HepG2 (cell line): Measurements from ENCODE around the gene XXYLT1. TPM values are rescaled to one million over a fixed set of nuclear protein-coding genes. Genes with fewer than 3 reads are reported as not detected.
A peak's percentile ranks its signal among the peaks of the same experiment; 100 is the strongest.

Source experiments
- BRD4 ChIP-seq: sonication (generic); formaldehyde crosslinking; IDR thresholded peaks from 2 replicates; pipeline ENCODE4 v1.4.0; 2020; ENCODE audit warnings: missing genetic modification reagents
- DMAP1 ChIP-seq: IDR thresholded peaks from 2 replicates; pipeline ENCODE4 v1.6.1; 2016
- HOMEZ ChIP-seq: IDR thresholded peaks from 2 replicates; pipeline ENCODE4 v1.6.1; 2016; ENCODE audit warnings: low read depth
- HOXA7 ChIP-seq: sonication (generic); formaldehyde crosslinking; IDR thresholded peaks from 2 replicates; pipeline ENCODE4 v1.8.1; 2022; ENCODE audit warnings: mild to moderate bottlenecking, missing genetic modification reagents, moderate library complexity
- IRF2 ChIP-seq: IDR thresholded peaks from 2 replicates; pipeline ENCODE4 v1.6.1; 2018; ENCODE audit warnings: missing genetic modification reagents, missing compliant biosample characterization
- JUND ChIP-seq: sonication (generic); formaldehyde crosslinking; IDR thresholded peaks from 2 replicates; pipeline ENCODE4 v1.8.0; 2022; ENCODE audit warnings: mild to moderate bottlenecking, missing genetic modification reagents
- NR2C2 ChIP-seq: sonication (generic); formaldehyde crosslinking; IDR thresholded peaks from 2 replicates; pipeline ENCODE4 v1.4.0; 2020; ENCODE audit warnings: missing genetic modification reagents, mild to moderate bottlenecking, moderate library complexity, borderline replicate concordance
- NR2F6 ChIP-seq, 2 experiments: IDR thresholded peaks; 2 replicates each; pipeline ENCODE4 v1.6.1; 2016; ENCODE audit warnings: antibody characterized with exemption in 1 of 2, mild to moderate bottlenecking in 1 of 2
- NRL ChIP-seq: sonication (generic); formaldehyde crosslinking; IDR thresholded peaks from 2 replicates; pipeline ENCODE4 v1.5.0; 2020; ENCODE audit warnings: missing genetic modification reagents, mild to moderate bottlenecking, moderate library complexity, borderline replicate concordance
- PRDM10 ChIP-seq: sonication (generic); formaldehyde crosslinking; IDR thresholded peaks from 2 replicates; pipeline ENCODE4 v1.4.0; 2020; ENCODE audit warnings: low read depth, missing genetic modification reagents
- REST ChIP-seq, 2 experiments: IDR thresholded peaks; 2 replicates each; pipeline ENCODE4 v1.6.1; 2011 to 2012; ENCODE audit warnings: low read length in 2 of 2, borderline replicate concordance in 1 of 2, low read depth in 1 of 2, mild to moderate bottlenecking in 1 of 2, moderate library complexity in 1 of 2
- RXRB ChIP-seq: IDR thresholded peaks from 2 replicates; pipeline ENCODE4 v1.6.1; 2016; ENCODE audit warnings: borderline replicate concordance, missing genetic modification reagents, missing compliant biosample characterization
- SIN3A ChIP-seq: IDR thresholded peaks from 2 replicates; pipeline ENCODE4 v1.6.1; 2011; ENCODE audit warnings: low read depth, mild to moderate bottlenecking, control low read depth, low read length, borderline replicate concordance
- SOX13 ChIP-seq, 3 experiments: fragments of 450-650 bp in 1 of 3; sonication (generic) in 1 of 3; formaldehyde crosslinking in 1 of 3; IDR thresholded peaks in 2 of 3; conservative IDR thresholded peaks in 1 of 3; 2 replicates each; pipeline versions ENCODE4 v1.5.0 to v1.6.1; 2016 to 2020; ENCODE audit warnings: antibody characterized with exemption in 1 of 3, mild to moderate bottlenecking in 1 of 3, missing compliant biosample characterization in 1 of 3, missing genetic modification reagents in 1 of 3, moderate library complexity in 1 of 3
- U2AF1 ChIP-seq: fragments of 200-400 bp; formaldehyde crosslinking; optimal IDR thresholded peaks from 2 replicates; pipeline ENCODE3; 2017; ENCODE audit warnings: mild to moderate bottlenecking, low read depth, low read length
- ZFAT ChIP-seq: sonication (generic); formaldehyde crosslinking; conservative IDR thresholded peaks from 2 replicates; pipeline ENCODE4 v1.8.1; 2023; ENCODE audit warnings: missing genetic modification reagents, inconsistent platforms
- ZNF350 ChIP-seq: sonication (generic); formaldehyde crosslinking; IDR thresholded peaks from 2 replicates; pipeline ENCODE4 v1.4.0; 2020; ENCODE audit warnings: mild to moderate bottlenecking, low read depth, missing genetic modification reagents, borderline replicate concordance
- ZNF547 ChIP-seq: sonication (generic); formaldehyde crosslinking; IDR thresholded peaks from 2 replicates; pipeline ENCODE4 v1.5.1; 2020; ENCODE audit warnings: mild to moderate bottlenecking, missing genetic modification reagents
- ZNF672 ChIP-seq: sonication (generic); formaldehyde crosslinking; IDR thresholded peaks from 2 replicates; pipeline ENCODE4 v1.8.1; 2022; ENCODE audit warnings: missing genetic modification reagents
- ZNF788 ChIP-seq: sonication (generic); formaldehyde crosslinking; IDR thresholded peaks from 2 replicates; pipeline ENCODE4 v1.5.0; 2020; ENCODE audit warnings: mild to moderate bottlenecking, missing genetic modification reagents, borderline replicate concordance
- polyA plus RNA-seq, 8 experiments: library from polyadenylated mRNA; depleted of rRNA in 3 of 8; stranded (reverse) in 7 of 8; unstranded in 1 of 8; fragments of >200 nt; fragmentation: Illumina TruSeq in 4 of 8; extraction: Trizol in 4 of 8; gene quantifications; 2 replicates each; pipeline versions ENCODE4 v1.2.1 to v1.2.3, GENCODE V29; 2011 to 2016; ENCODE audit warnings: low read depth in 4 of 8, missing spikeins in 1 of 8, mixed read lengths in 1 of 8; ENCODE audit not compliant: insufficient read depth in 1 of 8
- total RNA-seq, 5 experiments: library from RNA; depleted of rRNA; stranded (reverse); fragments of >200 nt; fragmentation: Illumina TruSeq; extraction: Trizol; gene quantifications; 2 replicates each; pipeline ENCODE4 v1.2.3, GENCODE V29; 2016; ENCODE audit warnings: low read depth in 1 of 5

The XXYLT1 gene
- total and polyA plus RNA-seq, 2 of the 13 experiments (the other 11 are each of a cell fraction or from before 2014, with no cell fraction given), result 17.7 to 19.0 TPM

GRCh38 chr3:195154793-195155535 is 116.0 kb downstream of the XXYLT1 start (continued):
- TF ChIP-seq PRDM10 (CRISPR knock-in tag) (peak; percentile 68; the same call in 1 of the 2 replicates), ZNF788 (CRISPR knock-in tag) (peak; percentile 23; the same call in 1 of the 2 replicates), HOMEZ (CRISPR knock-in tag) (peak; percentile 66), HOXA7 (CRISPR knock-in tag) (no peak), IRF2 (CRISPR knock-in tag) (peak; percentile 56; the same call in 1 of the 2 replicates), SOX13 (IDR thresholded peaks at IDR 0.05) (peak; percentile 41; the same call in 1 of the 2 replicates), SOX13 (CRISPR knock-in tag; conservative IDR thresholded peaks at IDR 0.05 in 1 of 2, IDR thresholded peaks at IDR 0.05 in 1 of 2) (no peak; a peak in 2 of 4 replicates), BRD4 (CRISPR knock-in tag) (peak; percentile 91), NR2F6 (IDR thresholded peaks at IDR 0.05) (peak; percentile 90), NR2F6 (CRISPR knock-in tag; IDR thresholded peaks at IDR 0.05) (peak; percentile 90), NRL (CRISPR knock-in tag) (no peak), RXRB (CRISPR knock-in tag) (peak; percentile 86), REST (IDR thresholded peaks at IDR 0.05; ENCODE audit: borderline replicate concordance in 1 of 2, low read depth in 1 of 2, low read length in 2 of 2) (peak in 1 of 2 experiments; percentile 49; a peak in 1 of 4 replicates), DMAP1 (peak; percentile 58; the same call in 1 of the 2 replicates), U2AF1 (no peak), ZFAT (CRISPR knock-in tag) (no peak), JUND (peak; percentile 33; the same call in 1 of the 2 replicates), ZNF547 (CRISPR knock-in tag) (peak; percentile 55; the same call in 1 of the 2 replicates), ZNF350 (CRISPR knock-in tag) (peak; percentile 51; the same call in 1 of the 2 replicates), SIN3A (no peak), NR2C2 (CRISPR knock-in tag) (peak; percentile 78), ZNF672 (no peak)
